GF-D8 (cell line): Measurements from ENCODE around the gene MED27.

Source experiments
- DNase-seq: peaks from one replicate; lab custom pipeline; 2025; lab: John Stamatoyannopoulos, UW

MED27 gene

DNA sequence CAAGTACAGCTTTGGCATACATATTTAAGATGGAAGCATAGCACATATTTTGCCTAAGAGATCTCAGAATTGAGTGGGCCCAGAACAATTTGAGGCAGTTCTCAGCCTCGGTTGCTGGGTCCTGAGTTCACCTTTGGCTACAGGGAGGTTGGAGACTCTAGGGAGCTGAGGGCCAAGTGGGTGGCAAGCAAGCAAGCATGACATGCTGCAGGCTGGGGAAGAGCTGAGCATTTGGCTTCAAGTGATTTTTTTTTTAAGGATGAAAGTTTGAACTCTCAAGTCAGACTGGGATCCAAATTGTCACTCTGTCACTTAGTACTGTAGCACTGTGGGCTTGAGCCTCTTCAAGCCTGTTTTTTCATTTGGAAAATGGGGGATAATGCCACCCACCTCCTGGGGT is 160.5 kb downstream of the MED27 start:
- DNase-seq, result no peak

DNA sequence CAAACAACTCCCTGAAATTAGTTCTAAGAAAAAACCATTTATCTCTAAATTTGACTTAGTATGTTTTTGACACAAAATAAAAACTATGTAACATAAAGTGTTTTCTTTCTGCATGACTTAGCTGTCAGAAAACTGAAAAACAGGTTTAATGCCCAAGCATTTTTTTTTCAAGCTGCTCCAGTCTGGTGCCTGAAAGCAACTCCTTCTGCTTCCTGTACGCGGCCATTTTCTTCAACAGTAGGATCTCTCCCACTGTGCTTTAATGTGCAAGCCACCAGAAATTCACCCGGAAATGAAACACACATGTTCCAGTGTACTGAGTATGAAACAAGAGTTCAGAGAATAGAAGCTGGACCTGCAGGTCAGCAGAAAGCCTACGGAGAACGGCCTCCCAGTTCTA is 161.2 kb downstream of the MED27 start:
- no peak for DNase-seq

DNA sequence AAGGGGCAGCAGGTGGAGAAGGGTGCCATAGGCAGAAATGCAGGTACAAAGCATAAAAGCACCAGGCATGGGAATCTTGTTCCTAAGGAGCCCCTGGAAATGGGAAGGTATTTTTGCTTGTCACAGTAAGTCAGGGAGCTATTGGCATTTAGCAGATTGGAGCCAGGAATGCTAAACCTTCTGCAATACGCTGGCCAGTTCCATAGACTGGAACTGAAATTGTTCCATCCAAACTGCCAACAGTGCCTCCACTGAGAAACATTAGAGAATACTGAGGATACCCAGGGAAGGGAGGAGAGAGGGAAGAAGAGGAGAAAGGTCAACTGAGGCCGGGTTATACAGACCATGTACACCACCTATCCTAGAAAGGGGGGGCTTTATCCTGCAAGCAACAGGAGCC is 162.7 kb downstream of the MED27 start:
- DNase-seq, result no peak

DNA sequence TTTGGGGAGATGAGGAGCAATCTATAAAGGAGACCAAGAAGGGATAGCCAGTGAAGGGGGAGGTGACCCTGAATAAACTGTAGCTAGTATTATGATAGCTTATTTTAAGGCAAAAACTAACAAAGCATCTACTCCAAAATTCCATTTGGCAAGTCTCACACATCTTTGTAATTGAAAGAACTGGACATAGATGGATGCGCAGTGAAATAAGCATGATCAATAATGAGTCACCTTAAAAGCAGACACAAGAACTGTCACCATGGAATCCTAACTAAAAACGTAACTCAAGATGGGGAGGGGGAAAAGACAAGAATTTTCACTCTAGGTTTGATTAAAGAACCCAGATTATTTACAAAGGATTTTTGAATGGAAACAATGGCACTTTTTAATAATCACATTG is 164.5 kb downstream of the MED27 start:
- DNase-seq, result no peak

DNA sequence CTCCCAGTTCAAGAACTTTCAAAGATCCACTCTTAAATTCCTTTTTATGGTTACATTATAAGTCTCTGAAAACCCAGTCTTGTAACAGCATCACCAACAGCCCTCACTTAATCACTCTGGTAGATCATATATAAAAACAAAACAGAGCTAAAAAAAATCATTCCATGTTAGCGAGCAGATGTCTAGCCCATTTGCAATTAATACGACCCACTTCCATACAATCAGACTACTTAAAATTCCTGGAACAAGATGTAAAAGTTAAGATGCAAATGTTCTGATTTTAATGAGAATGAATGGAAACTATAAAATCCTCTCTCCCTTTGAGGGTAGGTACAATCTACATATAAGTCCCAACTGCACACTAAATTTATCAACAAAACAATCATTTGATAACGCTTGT is 167.0 kb downstream of the MED27 start:
- DNase-seq, result no peak

DNA sequence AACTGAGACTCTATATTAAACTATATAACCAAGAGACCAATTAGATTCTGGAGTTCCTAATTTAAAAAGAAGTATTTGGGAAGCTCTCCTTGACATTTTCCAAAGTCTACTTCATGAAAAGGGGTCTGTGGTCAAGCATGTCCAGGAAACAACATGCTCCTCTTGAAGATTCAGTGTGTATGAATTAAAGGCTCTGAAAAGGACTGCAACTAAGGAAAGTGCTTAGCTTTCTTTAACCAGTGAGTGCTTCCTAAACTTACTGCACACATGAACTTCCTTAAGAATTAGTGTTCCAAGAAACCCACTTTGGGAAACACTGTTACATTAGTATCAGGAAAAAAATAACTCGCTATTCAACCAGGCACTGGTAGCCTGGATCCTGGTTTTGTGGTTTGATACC is 167.6 kb downstream of the MED27 start:
- no peak for DNase-seq

DNA sequence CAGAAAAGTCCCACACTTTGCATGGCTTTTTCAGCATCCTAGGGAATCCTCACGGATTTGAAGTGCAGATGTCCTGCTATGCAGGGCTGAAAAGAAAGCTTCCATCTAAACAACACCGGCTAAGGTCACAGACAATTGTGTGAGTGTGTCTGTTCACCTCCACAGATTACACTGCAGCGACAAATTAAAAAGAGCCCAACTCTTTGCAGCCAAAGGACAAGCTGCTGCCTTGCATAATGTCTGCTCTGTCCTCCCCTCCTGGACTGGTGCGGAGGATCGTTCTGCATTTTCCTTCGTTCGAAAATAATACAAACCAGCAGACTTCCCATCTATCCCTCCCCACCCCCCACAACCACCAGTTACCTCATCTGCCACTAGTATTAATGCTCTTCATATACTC is 169.1 kb downstream of the MED27 start:
- no peak for DNase-seq

DNA sequence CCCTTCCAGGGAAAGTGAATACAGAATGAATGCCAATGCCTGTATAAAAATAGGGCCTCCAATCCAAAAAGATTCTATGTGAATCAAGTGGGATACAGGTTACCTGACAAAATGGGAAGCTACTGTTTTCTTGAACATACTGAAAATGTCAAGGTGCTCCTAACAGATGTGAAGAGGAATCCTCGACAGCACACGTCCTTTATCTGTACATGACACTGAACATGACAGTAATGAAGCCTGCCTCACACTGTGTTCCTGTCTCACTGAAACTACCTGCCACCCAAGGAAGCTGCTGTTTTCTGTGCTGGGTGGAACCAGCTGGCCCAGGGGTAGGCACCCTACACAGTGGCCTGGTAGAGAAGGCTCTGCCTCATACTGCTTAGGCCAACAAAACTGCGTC is 174.5 kb downstream of the MED27 start:
- DNase-seq, result no peak

DNA sequence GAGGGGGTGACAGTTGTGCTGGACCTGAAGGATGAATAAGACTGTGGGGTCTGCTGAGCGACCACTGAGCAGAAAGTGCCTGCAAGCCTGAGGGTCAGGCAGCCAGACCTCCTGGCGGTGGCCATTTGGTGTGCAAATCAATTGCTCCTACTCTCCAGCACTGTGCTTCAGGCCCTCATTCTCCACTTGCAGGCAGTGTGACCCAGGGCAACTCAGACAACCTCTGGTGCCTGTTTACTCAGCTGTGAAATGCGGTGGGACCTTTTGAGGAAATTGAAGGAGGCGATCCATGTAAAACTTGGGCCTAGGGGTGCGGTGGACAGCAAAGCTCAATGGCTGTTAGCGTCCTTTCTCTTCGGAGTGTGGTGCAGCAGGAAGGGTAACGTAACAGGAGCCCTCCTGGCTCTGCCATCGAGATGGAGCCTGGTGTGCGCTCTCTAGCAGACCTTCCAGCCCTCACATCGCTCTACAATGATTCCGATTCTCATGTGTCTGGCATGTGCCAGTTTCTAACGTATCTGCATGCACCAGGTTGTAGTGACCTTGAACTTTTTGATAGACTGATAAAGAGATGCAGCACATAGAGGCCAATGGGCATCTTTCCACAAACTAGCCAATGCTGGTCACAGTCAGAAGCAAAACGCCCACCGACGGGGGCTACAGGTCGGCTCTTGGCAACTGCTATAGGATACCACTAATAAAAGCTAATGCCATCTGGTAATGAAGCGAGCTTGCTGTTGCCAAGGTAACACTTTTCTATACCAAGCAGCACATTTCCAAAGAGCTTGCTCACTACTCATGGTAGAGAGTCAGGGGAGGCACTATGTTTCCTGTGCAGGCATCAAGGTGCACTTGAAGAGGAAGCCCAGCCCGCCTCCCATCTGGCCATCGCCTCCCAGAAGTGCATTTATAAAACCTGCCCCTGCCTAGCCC is 180.1 kb downstream of the MED27 start:
- no peak for DNase-seq

DNA sequence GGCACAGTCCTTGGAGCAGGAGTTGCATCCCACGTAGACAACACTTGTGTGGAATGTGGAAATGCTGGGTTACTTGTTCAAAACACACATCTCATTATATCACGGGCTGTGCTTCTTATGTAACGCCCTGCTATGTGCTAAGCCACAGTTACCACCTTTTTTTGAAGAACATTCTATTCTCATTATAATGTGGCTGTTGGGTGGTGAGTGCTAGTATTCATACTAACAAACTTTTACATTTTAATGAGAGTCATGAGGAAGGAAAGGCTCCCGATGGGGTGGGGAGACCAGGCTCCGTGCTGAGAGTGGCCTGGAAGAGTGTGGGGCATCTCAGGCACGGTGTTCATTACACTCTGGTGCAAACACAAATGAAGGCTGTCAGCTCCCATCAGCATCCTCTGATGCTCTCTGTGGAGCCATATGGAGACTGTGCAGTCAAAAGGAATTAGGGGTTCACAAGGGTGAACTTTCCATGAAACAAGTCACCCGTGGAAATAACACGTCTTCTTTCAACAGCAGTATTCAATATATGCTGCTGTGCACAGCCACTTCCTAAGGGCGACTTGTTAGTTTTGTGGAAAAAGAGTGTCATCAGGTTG is 186.7 kb downstream of the MED27 start:
- no peak for DNase-seq

DNA sequence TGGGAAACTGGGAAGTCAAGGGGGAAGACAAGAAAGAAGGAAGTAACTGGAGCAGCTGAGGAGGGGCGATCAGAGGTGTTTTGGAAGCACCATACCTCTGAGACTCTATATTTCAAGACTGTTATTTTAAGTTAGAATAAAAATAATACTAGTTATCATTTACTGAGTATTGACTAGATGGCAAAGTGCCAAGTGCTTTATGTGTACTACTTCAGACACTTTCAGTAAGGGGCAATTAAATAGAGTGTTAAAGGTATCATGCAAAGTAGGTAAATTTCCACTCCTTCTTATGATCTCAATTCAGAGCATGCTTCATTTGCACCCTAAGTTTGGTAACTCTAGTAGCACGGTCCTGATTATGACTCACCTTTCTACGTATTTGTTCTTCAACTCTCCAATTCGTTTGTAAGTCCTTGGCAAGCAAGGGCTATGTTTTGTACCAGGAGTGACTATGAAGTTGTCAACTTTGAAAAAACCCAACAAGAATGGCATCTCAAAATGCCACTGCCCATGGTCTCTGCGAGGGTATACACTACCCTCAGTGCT is 187.4 kb downstream of the MED27 start:
- no peak for DNase-seq

DNA sequence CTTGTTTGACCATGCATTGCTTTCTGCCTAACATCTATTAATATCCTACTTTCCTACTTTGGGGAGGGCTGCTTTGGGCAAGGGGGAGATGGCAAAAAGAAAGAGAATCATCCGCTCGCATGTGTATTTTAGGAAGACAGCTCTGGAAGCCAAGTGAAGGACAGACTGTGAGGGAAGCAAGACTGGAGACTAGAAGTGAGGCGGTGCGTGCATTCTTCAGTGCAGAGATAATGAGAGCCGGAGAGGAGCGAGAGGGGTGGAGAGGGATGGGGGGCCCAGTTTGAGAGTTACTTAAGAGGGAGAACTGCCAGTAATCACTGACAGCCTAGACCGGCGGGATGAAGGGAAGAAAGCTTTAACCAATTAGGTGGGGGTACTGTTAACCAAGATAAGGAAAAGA is 188.1 kb downstream of the MED27 start:
- no peak for DNase-seq

DNA sequence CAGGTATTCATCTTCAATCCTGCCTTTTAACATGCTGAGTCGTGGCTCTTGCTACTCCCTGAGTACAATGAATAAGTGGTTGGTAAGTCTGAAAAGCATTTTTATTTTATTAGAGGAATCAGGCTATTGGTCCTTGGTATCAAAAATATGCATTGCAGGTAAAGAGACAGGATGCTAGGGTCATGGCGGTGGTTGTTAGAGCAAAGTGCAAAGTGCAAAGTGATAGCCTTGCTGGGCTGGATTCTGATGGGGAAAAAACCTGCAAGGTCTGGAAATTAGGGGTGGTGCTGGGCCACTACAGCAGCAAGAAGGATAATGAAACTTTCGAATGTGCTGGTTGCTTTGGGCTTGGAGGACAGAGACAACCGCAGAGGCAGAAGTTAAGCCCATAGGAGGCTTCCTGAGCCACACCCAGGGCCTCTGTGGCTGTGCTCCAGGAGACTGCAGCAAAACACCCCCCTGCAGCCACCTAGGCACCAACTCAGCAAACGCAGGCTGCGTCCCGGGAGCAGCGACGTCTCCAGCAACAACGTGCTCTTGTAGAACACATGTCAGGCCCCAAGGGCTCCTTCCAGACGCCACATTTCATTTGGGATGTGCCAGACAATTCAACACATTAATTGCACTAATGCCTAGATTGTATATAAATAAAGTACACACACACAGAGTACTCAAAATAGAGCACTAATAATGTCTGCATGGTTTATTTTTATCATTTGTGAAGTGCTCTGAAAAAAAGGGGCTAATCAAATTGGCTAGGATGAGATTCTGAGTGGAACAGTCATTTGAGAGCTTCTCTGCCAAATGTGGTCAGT is 190.0 kb downstream of the MED27 start:
- DNase-seq, result no peak

DNA sequence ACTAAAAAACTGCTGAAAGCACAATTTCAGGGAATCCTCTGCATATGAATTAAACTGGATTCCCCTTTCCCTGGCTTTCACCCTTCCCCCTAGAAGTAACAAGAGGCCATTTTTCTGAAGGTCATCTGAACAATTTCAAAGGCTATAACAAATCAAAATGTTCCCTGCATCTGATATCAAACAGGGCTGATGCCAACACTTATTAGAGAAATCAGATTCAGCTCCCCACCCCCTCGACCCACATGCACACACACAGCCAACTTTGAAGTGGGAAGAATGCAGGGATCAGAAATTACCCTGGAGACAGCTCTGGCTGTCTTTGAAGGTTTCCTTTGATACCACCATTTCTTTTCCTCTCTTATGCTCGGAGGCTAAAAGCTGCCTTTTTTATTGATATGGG is 190.7 kb downstream of the MED27 start:
- DNase-seq, result no peak

DNA sequence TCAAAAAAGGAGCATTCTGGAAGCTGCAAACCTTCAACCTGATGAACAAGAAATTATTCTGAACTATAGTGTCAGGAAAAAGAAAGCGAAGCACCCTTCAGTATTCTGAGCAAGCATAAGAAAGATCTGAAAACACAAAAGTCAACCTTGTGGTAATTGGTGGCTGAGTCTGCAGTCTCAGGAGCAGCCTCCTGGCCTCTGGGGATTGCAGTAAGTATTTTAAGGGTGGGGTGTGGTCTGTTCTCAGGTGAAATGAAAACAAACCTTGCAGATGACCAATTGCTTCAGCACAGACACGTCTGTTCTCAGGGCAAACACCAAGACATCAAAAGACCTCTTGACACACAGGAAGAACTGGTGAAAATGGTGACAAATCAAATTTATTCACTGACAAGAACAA is 192.0 kb downstream of the MED27 start:
- no peak for DNase-seq

DNA sequence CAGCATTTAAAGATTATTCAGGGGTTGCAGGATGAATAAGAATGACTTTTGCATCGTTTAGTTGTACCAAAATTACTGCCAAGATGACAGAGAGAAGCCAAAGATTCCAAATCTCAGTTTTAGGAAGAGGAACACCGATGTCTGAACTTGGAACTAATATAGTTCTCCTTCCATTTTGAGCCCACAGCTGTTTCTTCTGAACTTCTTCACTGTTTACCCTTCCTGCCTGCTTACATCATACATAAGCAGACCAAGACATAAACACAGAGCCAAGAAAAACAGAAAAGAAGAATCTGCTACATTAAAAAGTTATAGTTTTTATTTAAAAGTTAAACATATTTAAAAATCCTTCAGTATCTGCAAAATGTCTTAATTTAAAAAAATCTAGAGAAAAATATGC is 192.8 kb downstream of the MED27 start:
- DNase-seq, result no peak

DNA sequence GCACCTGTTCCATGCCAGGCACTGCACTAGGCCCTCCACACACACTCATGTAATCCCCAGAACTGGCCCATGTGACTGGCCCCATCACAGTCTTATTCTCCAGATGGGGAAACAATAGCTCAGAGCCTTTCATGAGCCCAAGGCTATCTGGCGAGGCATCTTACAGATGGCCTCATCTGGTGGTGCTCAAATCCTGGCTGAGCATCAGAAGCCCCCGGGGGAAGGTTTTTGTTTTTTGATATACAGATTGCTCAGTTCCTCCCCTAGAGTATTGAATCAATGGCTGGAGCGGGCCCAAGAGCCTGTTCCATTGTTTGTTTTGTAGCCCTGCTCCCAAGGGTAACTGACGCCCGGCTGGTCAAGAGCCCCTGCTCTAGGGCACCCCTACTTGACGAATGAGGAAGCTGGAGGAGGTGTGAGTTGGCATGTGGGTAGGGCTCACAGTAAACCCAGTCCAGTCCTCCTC is 194.5 kb downstream of the MED27 start:
- no peak for DNase-seq

DNA sequence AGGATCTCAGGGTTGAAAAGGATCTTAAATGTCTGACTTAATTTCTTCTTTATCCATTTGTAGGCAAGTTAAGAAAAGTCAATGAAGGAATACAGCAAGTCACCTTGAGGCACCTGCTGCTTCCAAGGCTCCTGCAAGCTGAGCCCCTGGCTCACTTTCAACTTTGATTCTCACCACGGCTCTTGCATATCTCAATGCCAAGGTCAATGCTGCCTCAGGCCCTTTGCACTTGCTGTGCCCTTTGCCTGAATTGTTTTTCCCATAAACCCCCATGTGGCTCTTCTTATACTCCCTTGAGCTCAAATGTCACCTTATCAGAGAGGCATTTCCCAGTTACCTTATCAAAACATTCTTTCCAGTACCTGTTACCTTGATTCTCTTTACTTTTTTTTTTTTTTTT is 195.4 kb downstream of the MED27 start:
- no peak for DNase-seq

DNA sequence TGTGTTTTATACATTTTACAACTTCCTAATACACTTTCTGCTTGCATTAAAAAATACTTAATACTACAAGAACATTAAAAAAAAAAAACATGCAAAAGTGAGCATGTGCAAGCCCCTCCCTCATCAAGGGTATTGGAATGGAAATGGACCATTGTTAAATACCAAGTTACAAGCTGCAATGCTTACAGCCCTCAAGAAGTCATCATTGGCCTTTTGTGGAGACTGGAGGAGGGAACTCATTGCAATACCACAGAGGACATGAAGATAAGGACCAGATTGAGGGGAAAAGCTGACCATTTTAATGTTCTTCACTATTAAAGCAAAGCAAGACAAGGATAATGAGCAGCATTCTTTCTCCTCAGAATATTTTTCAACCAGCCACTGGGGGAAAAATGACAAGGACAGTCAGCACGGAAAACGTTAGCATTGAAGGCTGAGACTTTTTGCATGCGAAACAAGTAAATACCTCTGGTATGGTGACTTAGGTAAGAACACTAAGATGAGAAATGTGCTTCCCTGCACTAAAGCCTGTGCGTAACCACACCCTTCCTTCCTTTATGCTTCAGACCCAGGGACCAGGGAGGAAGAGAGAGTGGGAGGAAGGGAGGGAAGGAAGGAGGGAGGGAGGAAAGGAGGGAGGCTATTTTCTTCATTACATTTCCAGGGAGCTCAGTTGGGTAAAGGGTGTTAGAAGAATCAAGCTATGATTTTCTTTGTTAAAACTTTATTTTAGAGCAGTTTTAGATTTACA is 198.7 kb downstream of the MED27 start:
- DNase-seq, result no peak

DNA sequence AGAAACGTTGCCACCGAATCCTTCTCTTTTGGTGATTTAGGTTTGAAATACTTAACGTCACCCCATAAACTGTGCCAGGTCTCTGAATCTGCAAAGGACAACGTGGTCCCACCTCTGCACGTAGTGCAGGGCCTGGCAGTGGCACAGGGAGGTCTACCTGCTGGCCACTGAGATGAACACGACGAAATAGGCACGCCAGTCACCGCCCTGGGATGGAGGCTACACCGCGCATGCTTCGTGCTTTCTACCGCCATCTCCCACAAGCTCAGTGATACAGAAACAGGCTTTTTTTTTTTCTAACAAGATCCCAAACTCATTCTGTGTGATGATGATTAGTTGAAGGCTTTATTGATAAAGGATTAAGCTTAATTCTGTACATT is 199.8 kb downstream of the MED27 start:
- DNase-seq, result no peak

DNA sequence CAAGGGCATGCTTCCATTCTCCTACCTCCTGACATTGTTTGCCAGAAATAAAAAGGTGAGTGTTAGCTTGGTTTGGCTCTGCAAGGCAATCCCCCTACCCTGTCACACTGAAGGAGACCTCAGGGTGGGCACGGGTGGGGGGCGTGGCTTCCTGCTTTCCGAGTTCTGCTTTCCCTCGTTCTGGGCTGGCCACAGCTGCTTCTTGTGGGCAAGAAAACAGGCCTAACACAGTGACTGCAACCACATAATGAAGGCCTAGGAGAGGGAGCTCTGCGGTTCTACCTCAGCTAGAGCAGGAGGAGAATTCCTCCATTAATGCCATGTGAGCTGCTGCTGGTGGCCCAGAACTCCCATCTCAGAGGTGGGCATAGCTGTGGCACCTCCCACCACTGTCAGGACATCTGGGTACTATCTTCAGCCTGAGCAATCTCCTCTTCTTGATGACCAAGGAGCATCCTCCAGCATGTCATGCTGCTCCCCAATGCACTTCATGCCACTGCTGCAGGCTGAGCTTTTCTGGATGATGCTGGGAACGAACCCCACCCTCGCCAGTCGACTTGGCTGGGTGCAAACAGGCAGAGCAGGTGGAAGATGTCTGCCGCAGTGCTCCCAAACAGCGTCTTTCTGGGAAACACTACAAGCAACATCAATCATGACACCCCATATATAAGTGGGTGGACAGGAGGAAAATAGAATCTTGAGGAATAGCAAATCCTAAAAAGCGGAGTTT is 200.3 kb downstream of the MED27 start:
- no peak for DNase-seq
